ENCODE data around the gene ZNRD2.
"Not testable (repeated sequence)": the region's sequence is repeated elsewhere in the genome, so short reads cannot be mapped to it uniquely, and the experiment has no call there.

ZNRD2 gene

GRCh38 chr11:65569973-65570918 lies at the start of gene ZNRD2:
Gene ZNRD2, plus strand, starts transcription at chr11:65570477. Its CDS starts 15 bp downstream, at chr11:65570492.
- in situ Hi-C loops (cut with MboI; ENCODE audit: low sequenced_read_pairs): no loop called here

GRCh38 chr11:65521777-65522521 lies 48.3 kb upstream of the ZNRD2 start:
- in situ Hi-C loops (cut with MboI; ENCODE audit: low sequenced_read_pairs): not testable (repeated sequence)

- in situ Hi-C loops (cut with MboI; ENCODE audit: low sequenced_read_pairs): not testable (repeated sequence)
Observed at GRCh38 chr11:65522718-65523630, 47.3 kb upstream of the ZNRD2 start.

- in situ Hi-C loops (cut with MboI; ENCODE audit: low sequenced_read_pairs): not testable (repeated sequence)
Observed at GRCh38 chr11:65523631-65523968, 46.7 kb upstream of the ZNRD2 start.

- in situ Hi-C loops (cut with MboI; ENCODE audit: low sequenced_read_pairs): no loop called here
Observed at GRCh38 chr11:65524014-65524740, 46.1 kb upstream of the ZNRD2 start.

GRCh38 chr11:65524741-65525545 lies 45.3 kb upstream of the ZNRD2 start, which contains the start of gene SCYL1:
Gene SCYL1, plus strand, starts transcription at chr11:65525083. Its CDS starts 71 bp downstream, at chr11:65525154.
- in situ Hi-C loops (cut with MboI; ENCODE audit: low sequenced_read_pairs): no loop called here

GRCh38 chr11:65525546-65526480 lies 44.5 kb upstream of the ZNRD2 start:
- in situ Hi-C loops (cut with MboI; ENCODE audit: low sequenced_read_pairs): no loop called here

- in situ Hi-C loops (cut with MboI; ENCODE audit: low sequenced_read_pairs): no loop called here
Observed at GRCh38 chr11:65526744-65527143, 43.5 kb upstream of the ZNRD2 start.

- in situ Hi-C loops (cut with MboI; ENCODE audit: low sequenced_read_pairs): no loop called here
Observed at GRCh38 chr11:65528819-65529350, 41.4 kb upstream of the ZNRD2 start.

- in situ Hi-C loops (cut with MboI; ENCODE audit: low sequenced_read_pairs): no loop called here
Observed at GRCh38 chr11:65529475-65530156, 40.7 kb upstream of the ZNRD2 start.

- in situ Hi-C loops (cut with MboI; ENCODE audit: low sequenced_read_pairs): no loop called here
Observed at GRCh38 chr11:65530157-65530496, 40.1 kb upstream of the ZNRD2 start.

- in situ Hi-C loops (cut with MboI; ENCODE audit: low sequenced_read_pairs): no loop called here
Observed at GRCh38 chr11:65532388-65533064, 37.8 kb upstream of the ZNRD2 start.

GRCh38 chr11:65535102-65535501 lies 35.2 kb upstream of the ZNRD2 start:
- in situ Hi-C loops (cut with MboI; ENCODE audit: low sequenced_read_pairs): no loop called here

- in situ Hi-C loops (cut with MboI; ENCODE audit: low sequenced_read_pairs): no loop called here
Observed at GRCh38 chr11:65536412-65537295, 33.6 kb upstream of the ZNRD2 start.

- in situ Hi-C loops (cut with MboI; ENCODE audit: low sequenced_read_pairs): no loop called here
Observed at GRCh38 chr11:65537296-65537597, 33.0 kb upstream of the ZNRD2 start.

- in situ Hi-C loops (cut with MboI; ENCODE audit: low sequenced_read_pairs): no loop called here
Observed at GRCh38 chr11:65537620-65538231, 32.6 kb upstream of the ZNRD2 start.

Measured in HL-60/S4 treated with phorbol 12-myristate 13-acetate at 8.2 ng/mL for 4 days and 3 days (cell line).